ENCODE results near the gene TNFRSF25.

Gene TNFRSF25

DNA sequence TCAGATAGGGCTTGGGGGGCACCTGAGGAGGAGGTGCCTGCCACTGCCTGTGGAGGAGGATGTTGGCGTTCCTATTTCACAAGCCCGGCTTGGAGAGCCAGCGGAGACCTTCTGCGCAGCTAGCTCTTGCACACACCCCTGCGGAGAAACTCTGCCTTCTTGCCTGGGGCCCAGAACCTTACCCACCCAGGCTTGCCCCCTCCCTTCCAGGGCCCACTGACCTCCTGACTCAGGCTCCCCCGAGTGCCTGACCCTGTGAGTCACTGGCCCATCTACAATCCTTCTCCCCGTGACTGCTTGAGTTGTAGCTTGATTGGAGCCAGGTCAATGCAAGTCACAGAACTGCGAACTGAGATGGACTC lies 49.7 kb downstream of the TNFRSF25 start:
- no peak for DNase-seq (ENCODE audit: low spot score)

DNA sequence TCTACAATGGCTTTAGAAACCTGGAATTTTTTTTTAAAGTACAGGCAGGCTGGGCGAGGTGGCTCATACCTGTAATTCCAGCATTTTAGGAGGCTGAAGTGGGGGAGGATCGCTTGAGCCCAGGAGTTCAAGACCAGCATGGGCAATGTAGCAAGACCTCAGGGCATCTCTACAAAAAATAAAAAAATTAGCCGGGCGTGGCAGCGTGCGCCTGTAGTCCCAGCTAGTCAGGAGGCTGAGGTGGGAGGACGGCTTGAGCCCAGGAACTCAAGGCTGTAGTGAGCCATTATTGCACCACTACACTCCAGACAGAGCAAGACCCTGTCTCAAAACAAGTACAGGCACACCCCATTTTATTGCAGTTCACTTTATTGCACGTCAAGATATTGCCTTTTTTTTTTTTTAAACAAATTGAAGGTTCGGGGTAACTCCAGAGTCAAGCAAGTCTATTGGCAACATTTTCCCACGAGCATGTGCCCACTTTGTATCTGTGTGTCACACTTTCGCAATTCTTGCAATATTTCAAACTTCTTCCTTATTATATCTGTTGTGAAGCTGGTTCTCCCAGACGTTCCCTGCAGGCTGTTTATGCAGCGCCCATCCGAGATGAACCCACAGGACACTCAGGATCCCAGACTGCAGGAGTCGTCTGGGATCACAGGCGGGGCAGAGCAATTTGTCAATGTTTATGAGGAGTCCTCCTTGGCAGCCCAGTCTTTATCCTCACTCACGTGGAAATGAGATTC lies 50.9 kb downstream of the TNFRSF25 start:
- DNase-seq (ENCODE audit: low spot score): no peak

DNA sequence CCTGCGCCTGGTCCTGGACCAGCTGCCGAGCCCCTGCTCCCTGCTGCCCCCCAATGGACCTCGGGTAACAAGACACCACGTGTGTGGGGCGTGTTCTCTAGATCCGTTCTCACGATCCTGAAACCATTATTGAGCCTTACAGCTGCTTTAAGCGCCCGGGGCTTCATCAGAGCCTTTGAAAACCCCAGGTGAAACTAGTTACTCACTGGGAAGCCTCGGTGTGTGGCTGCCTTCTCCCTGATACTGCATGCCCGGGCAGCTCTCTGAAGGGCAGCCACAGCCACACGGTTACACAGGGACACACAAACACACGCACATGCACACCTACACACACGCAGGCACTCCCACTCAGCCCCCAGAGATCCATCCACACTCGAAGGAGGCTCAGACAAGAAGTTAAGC lies 51.5 kb downstream of the TNFRSF25 start:
- peak; percentile 60 for DNase-seq (ENCODE audit: low spot score)

DNA sequence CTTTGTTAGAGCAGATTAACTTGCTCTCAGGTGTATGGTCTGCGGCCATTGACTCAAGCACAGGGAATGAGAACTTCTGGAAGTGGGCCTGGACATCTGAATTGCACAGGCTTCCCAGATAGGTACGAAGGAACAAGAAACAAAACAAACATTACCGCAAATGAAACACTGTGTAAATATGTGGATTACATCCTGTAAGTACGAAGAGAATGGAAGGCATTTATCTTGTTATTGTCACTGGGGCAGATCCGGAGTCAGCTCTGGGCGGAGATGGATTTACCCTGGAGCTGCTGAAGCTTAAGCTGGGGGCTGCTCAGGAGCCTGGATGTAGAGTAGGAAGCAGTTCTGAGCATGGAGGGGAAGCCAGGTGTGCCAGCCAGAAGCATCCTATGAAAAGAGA lies 53.1 kb downstream of the TNFRSF25 start:
- DNase-seq (ENCODE audit: low spot score): no peak

All from RKO (cell line).